GM12891 (cell line): ENCODE data around the gene COTL1.

Source experiments
- POLR2A ChIP-seq: IDR thresholded peaks from 2 replicates; pipeline ENCODE4 v1.6.1; 2011; ENCODE audit warnings: low read depth, low read length, control low read depth
- POLR2AphosphoS5 ChIP-seq: IDR thresholded peaks from 2 replicates; pipeline ENCODE4 v1.6.1; 2011; ENCODE audit warnings: low read depth, low read length, control low read depth
- POU2F2 ChIP-seq: IDR thresholded peaks from 2 replicates; pipeline ENCODE4 v1.6.1; 2011; ENCODE audit warnings: low read depth, mild to moderate bottlenecking, control low read depth, low read length, moderate library complexity
- SPI1 ChIP-seq: IDR thresholded peaks from 2 replicates; pipeline ENCODE4 v1.6.1; 2011; ENCODE audit warnings: low read depth, low read length, control low read depth
- TAF1 ChIP-seq: IDR thresholded peaks from 2 replicates; pipeline ENCODE4 v1.6.1; 2011; ENCODE audit warnings: low read depth, low read length, control low read depth

- TF ChIP-seq POLR2A (no peak), POLR2AphosphoS5 (no peak), TAF1 (no peak), SPI1 (no peak), POU2F2 (no peak)
Observed at GRCh38 chr16:84540194-84540593, 77.7 kb downstream of the COTL1 start.
